ENCODE measurements around the gene DNAJC5.

The DNAJC5 gene

GRCh38 chr20:63940071-63940471 lies 45.1 kb downstream of the DNAJC5 start:
- DNase-seq, result no peak

- DNase-seq, result no peak
Observed at GRCh38 chr20:63940472-63941266, 45.7 kb downstream of the DNAJC5 start.

- no peak for DNase-seq
Observed at GRCh38 chr20:63941282-63942081, 46.6 kb downstream of the DNAJC5 start.

GRCh38 chr20:63942250-63942951 lies 47.5 kb downstream of the DNAJC5 start:
- peak in 1 of 51 donors; percentile 36 for DNase-seq

- no peak for DNase-seq
Observed at GRCh38 chr20:63942969-63943807, 48.3 kb downstream of the DNAJC5 start.

GRCh38 chr20:63943808-63944077 lies 48.8 kb downstream of the DNAJC5 start:
- DNase-seq, result no peak

- no peak for DNase-seq
Observed at GRCh38 chr20:63944078-63944941, 49.4 kb downstream of the DNAJC5 start.

- DNase-seq, result no peak
Observed at GRCh38 chr20:63945031-63945658, 50.2 kb downstream of the DNAJC5 start.

GRCh38 chr20:63945921-63946920 lies 51.3 kb downstream of the DNAJC5 start:
- no peak for DNase-seq

GRCh38 chr20:63946986-63947637 lies 52.2 kb downstream of the DNAJC5 start:
- DNase-seq, result peak in 1 of 51 donors; percentile 13

- DNase-seq, result peak in 32 of 51 donors; percentile 11 to 70 (median 42)
Observed at GRCh38 chr20:63947638-63948456, 52.9 kb downstream of the DNAJC5 start.

- no peak for DNase-seq
Observed at GRCh38 chr20:63950701-63951397, 55.9 kb downstream of the DNAJC5 start.

- DNase-seq, result peak in 2 of 51 donors; percentile 13 to 25
Observed at GRCh38 chr20:63951398-63952209, 56.7 kb downstream of the DNAJC5 start.

- DNase-seq, result no peak
Observed at GRCh38 chr20:63952210-63952535, 57.2 kb downstream of the DNAJC5 start.

- no peak for DNase-seq
Observed at GRCh38 chr20:63952769-63953168, 57.8 kb downstream of the DNAJC5 start.
